GM12872 (cell line): ENCODE data around the gene GTF3C2.

ENCODE experiments used
- TF ChIP-seq, protein P1 (sequence below): IDR thresholded peaks from 3 replicates; pipeline ENCODE4 v1.5.1; 2011; ENCODE audit warnings: low read depth, mild to moderate bottlenecking, low read length, moderate library complexity; ENCODE audit not compliant: insufficient read depth

Gene GTF3C2

DNA sequence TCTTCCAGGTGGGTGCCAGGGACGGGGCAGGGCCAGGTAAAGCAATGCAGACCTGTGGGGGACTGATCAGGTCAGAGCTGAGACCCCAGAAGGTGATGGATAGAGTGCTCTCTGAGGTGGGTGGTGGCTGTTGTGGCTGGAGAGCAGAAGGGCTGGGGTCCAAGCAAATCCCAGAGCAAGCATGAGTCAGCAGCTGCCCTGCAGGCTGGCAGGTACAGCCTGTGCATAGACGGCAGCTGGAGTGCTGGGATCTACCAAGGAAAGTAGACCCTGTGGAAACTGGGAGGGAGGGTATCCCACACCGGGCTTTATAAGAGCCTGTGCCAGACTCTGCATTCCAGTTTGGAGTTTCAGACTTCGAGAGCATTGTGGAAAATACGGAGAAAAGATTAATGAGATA, 73.7 kb downstream of the GTF3C2 start:
- TF ChIP-seq, protein P1, sequence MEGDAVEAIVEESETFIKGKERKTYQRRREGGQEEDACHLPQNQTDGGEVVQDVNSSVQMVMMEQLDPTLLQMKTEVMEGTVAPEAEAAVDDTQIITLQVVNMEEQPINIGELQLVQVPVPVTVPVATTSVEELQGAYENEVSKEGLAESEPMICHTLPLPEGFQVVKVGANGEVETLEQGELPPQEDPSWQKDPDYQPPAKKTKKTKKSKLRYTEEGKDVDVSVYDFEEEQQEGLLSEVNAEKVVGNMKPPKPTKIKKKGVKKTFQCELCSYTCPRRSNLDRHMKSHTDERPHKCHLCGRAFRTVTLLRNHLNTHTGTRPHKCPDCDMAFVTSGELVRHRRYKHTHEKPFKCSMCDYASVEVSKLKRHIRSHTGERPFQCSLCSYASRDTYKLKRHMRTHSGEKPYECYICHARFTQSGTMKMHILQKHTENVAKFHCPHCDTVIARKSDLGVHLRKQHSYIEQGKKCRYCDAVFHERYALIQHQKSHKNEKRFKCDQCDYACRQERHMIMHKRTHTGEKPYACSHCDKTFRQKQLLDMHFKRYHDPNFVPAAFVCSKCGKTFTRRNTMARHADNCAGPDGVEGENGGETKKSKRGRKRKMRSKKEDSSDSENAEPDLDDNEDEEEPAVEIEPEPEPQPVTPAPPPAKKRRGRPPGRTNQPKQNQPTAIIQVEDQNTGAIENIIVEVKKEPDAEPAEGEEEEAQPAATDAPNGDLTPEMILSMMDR = no peak

DNA sequence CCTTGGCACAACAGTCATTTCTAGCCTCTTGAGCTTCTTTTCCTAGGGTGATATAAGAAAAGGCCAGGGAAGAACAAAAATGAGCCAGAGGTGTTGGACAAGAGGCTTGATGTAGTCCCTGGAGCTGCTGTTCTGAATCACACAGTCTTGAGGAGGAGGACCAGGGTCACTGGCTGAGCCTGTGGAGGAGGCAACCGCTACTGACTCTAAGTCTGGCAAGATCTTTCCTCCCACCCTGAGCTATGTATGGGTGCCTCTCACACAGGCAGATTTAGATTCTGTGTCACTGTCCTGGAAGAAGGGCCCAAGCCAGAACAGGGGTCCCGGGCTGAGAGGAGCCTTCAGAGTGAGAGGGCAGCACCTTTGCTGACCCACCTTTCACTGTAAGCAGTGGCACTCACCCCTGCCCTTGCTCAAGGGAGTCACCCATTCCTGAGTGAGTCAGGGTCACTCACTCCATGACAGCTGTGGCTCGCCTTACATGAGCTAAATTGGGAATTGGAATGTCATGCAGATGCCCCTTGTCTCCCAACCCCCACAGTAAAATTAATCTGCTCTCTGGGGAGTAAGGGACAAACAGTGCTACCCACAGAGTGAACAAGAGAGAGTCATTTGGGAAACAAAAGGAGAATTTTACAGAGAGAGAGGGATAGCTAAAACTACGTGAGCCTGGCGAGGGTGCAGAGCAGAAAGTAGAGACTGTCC, 74.6 kb downstream of the GTF3C2 start, which contains the start of gene TRIM54:
TSS of gene TRIM54 (plus strand) at position 575 of the 705 bp plus-strand sequence. CDS start 303 bp downstream, outside the sequence.
- TF ChIP-seq, protein P1 = no peak

DNA sequence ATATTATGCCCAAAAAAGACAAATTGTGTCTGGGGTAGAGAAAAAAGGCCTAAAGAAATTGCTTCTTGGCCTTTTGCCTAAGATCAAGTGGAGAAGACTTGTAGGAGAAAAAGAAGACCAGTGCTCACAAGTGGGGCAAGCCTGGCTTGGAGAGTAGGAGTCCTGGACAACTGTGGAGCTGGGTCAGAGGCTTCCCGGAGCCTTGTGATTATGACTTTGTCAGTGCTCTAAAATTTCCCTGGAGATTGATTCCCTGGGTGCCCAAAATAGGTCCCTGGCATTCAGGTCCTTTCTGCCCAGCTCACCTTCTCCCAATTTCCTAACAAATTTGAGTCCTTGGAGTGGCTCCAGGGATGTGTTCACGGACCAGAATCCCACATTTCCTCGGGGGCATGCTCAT, 75.1 kb downstream of the GTF3C2 start:
- TF ChIP-seq, protein P1 = no peak

DNA sequence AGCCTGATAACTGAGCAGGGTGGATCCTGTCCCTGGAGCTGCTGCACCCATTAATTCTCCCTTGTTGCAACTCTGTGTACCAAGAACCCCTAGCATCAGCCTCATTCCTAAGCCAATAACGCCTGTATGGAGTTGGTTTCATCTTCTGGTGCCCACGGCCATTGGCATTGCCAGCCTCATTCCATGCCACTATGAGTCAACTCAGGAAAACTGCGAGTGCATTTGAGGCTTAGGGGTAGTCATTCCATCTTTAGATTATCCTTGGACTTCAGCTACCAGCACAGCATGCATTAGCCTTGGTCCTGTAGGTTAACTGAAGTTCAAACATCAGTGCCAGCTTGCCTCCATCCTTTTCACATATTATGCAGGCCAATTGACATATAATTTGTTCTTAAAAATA, 75.7 kb downstream of the GTF3C2 start:
- TF ChIP-seq, protein P1 = no peak

DNA sequence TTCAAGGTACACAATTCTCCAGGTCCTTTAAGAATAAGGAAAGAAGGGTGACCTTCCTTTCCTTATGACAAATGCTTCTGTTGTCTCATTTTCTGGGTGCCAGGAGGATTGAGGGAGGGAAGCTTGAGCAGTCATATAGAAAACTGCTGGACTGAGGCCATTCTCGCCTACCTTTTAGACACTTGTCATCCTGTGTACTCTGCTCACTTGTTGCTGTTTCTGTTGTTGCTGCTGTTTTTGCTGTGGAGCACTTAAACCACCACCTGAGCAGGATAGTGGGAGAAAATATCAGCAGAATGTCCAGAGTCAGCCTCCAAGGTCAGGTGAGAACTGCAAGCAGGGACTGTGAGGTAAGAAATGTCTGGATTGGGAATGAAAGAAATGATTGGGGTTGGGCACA, 78.6 kb downstream of the GTF3C2 start:
- TF ChIP-seq, protein P1 = no peak
